ENCODE data around the gene BLOC1S4.

GRCh38 chr4:6746721-6747293 is 30.8 kb downstream of the BLOC1S4 start:
- TF ChIP-seq, protein P1, sequence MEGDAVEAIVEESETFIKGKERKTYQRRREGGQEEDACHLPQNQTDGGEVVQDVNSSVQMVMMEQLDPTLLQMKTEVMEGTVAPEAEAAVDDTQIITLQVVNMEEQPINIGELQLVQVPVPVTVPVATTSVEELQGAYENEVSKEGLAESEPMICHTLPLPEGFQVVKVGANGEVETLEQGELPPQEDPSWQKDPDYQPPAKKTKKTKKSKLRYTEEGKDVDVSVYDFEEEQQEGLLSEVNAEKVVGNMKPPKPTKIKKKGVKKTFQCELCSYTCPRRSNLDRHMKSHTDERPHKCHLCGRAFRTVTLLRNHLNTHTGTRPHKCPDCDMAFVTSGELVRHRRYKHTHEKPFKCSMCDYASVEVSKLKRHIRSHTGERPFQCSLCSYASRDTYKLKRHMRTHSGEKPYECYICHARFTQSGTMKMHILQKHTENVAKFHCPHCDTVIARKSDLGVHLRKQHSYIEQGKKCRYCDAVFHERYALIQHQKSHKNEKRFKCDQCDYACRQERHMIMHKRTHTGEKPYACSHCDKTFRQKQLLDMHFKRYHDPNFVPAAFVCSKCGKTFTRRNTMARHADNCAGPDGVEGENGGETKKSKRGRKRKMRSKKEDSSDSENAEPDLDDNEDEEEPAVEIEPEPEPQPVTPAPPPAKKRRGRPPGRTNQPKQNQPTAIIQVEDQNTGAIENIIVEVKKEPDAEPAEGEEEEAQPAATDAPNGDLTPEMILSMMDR (IDR thresholded peaks at IDR 0.05; ENCODE audit: low read length): no peak
- TF ChIP-seq EZH2 (IDR thresholded peaks at IDR 0.05; ENCODE audit: borderline replicate concordance, low read length): no peak

All from OCI-LY1 (cell line).